NCI-H345 treated with DMSO at 0.1 percent for 48 hours (cell line): ENCODE data around the gene AP3D1.

Experiments
- DNase-seq: peaks from one replicate; lab custom pipeline; 2025; ENCODE audit not compliant: unreplicated experiment; lab: John Stamatoyannopoulos, UW

Gene AP3D1

GRCh38 chr19:2184422-2184975 lies 33.1 kb upstream of the AP3D1 start:
- DNase-seq: no peak

GRCh38 chr19:2181633-2181997 lies 30.2 kb upstream of the AP3D1 start:
- no peak for DNase-seq

- DNase-seq: no peak
These were observed 29.7 kb upstream of the AP3D1 start for GRCh38 chr19:2180881-2181632.

GRCh38 chr19:2180114-2180513 lies 28.7 kb upstream of the AP3D1 start:
- no peak for DNase-seq

GRCh38 chr19:2179095-2179494 lies 27.7 kb upstream of the AP3D1 start:
- no peak for DNase-seq

GRCh38 chr19:2176337-2176994 lies 25.1 kb upstream of the AP3D1 start:
- no peak for DNase-seq

- DNase-seq: no peak
These were observed 24.4 kb upstream of the AP3D1 start for GRCh38 chr19:2175742-2176141.

- no peak for DNase-seq
These were observed 22.6 kb upstream of the AP3D1 start for GRCh38 chr19:2173767-2174577.

GRCh38 chr19:2173388-2173766 lies 22.0 kb upstream of the AP3D1 start:
- DNase-seq: no peak

GRCh38 chr19:2171349-2172145 lies 20.2 kb upstream of the AP3D1 start:
- peak; percentile 46 for DNase-seq

- no peak for DNase-seq
These were observed 19.6 kb upstream of the AP3D1 start for GRCh38 chr19:2170987-2171348.

GRCh38 chr19:2170219-2170618 lies 18.9 kb upstream of the AP3D1 start:
- no peak for DNase-seq

GRCh38 chr19:2168619-2169424 lies 17.5 kb upstream of the AP3D1 start:
- no peak for DNase-seq

- DNase-seq: no peak
These were observed 16.7 kb upstream of the AP3D1 start for GRCh38 chr19:2167896-2168618.

- no peak for DNase-seq
These were observed 15.7 kb upstream of the AP3D1 start for GRCh38 chr19:2166741-2167738.

GRCh38 chr19:2164020-2164998 lies 12.9 kb upstream of the AP3D1 start:
- DNase-seq: no peak

- DNase-seq: no peak
These were observed 9.0 kb upstream of the AP3D1 start for GRCh38 chr19:2160379-2160778.
